Tibial artery (tissue), 4 donors: ENCODE data around the gene SERPINA1.

Experiments used
- DNase-seq, 2 donors: peaks; one replicate each; pipeline ENCODE4 v3.0.0-alpha.2; 2019
- H3K27ac ChIP-seq, 2 donors: fragments of 200-600 bp; sonication (generic) in 1 of 2; 1 replicate in 1 of 2; 2 replicates in 1 of 2; pipeline ENCODE4 v1.5.1; 2018 to 2019; ENCODE audit warnings: mild to moderate bottlenecking in 1 of 2
- H3K27me3 ChIP-seq, 2 donors: fragments of 200-600 bp; sonication (generic) in 1 of 2; one replicate each; pipeline versions ENCODE4 v1.5.1 to v1.6.0; 2016 to 2019
- H3K36me3 ChIP-seq, 3 donors: fragments of 200-600 bp; sonication (generic) in 2 of 3; one replicate each; pipeline ENCODE4 v1.5.1; 2016 to 2019; ENCODE audit warnings: mild to moderate bottlenecking in 2 of 3
- H3K4me1 ChIP-seq, 4 donors: fragments of 200-600 bp; sonication (generic) in 2 of 4; 1 replicate in 3 of 4; 2 replicates in 1 of 4; pipeline ENCODE4 v1.5.1; 2016 to 2019
- H3K4me3 ChIP-seq, 2 donors: fragments of 200-600 bp; sonication (generic) in 1 of 2; 1 replicate in 1 of 2; 2 replicates in 1 of 2; pipeline ENCODE4 v1.5.1; 2018 to 2019; ENCODE audit warnings: mild to moderate bottlenecking in 2 of 2
- H3K9me3 ChIP-seq, 3 donors: fragments of 200-600 bp; sonication (generic) in 1 of 3; one replicate each; pipeline ENCODE4 v1.5.1; 2016 to 2019
- CTCF ChIP-seq, 2 experiments: fragments of 200-600 bp in 1 of 2; fragments of 450-650 bp in 1 of 2; IDR thresholded peaks; one replicate each; pipeline ENCODE4 v1.5.1; 2017 to 2019; ENCODE audit warnings: antibody characterized with exemption in 2 of 2, mild to moderate bottlenecking in 1 of 2, moderate library complexity in 1 of 2
- intact Hi-C: fragments of 100-400 bp; cut with DNase I; formaldehyde crosslinking; loops from one replicate; pipeline ENCODE4 v1.15.0; 2023; ENCODE audit warnings: low total_unique reads

The SERPINA1 gene

GRCh38 chr14:94364964-94365363 is 23.4 kb downstream of the SERPINA1 start:
- intact Hi-C loops: no loop called here
- peak in 1 of 2 donors; percentile 9 for DNase-seq

DNA sequence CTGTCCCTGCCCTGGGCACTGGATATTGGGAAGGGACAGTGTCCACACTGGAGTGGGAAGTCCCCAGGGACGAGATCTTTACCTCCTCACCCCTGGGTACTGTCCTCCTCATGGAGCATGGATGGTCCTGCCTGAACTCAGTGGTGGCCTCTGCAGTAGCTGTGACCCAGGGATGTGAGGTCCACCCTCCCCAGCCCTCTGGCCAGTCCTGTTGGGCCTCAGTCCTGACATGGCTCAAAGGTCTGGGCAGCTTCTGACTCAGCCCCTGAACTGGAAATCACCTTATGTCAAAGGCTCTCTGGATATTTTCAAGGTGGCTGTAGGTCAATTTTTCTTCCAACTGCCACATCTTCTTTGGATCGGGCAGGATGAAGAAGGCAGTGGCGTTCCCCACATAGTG is 24.4 kb downstream of the SERPINA1 start:
- H3K4me1 ChIP-seq: no peaks in the 10 kb centered on the region
- H3K36me3 ChIP-seq: no peaks in the 10 kb centered on the region
- H3K27me3 ChIP-seq: no peaks in the 10 kb centered on the region
- no peak for TF ChIP-seq CTCF (IDR thresholded peaks at IDR 0.05)
- intact Hi-C loops: no loop called here
- peak; percentile 5 to 32 for DNase-seq
- no peak overlapping the region for H3K4me3 ChIP-seq
- no peaks in the 10 kb centered on the region for H3K9me3 ChIP-seq
- H3K27ac ChIP-seq: no peak overlapping the region

More at GRCh38 chr14:94364964-94365363, 23.4 kb downstream of the SERPINA1 start:
- TF ChIP-seq CTCF (IDR thresholded peaks at IDR 0.05): no peak
- Histone ChIP-seq H3K27ac (no peak overlapping the region), H3K4me1 (no peaks in the 10 kb centered on the region), H3K9me3 (no peaks in the 10 kb centered on the region), H3K27me3 (no peaks in the 10 kb centered on the region), H3K36me3 (no peaks in the 10 kb centered on the region), H3K4me3 (no peak overlapping the region)

GRCh38 chr14:94363151-94363624 is 25.2 kb downstream of the SERPINA1 start:
- intact Hi-C loops: no loop called here
- DNase-seq: peak; percentile 5 to 50
- Histone ChIP-seq H3K27ac (no peak overlapping the region), H3K27me3 (no peaks in the 10 kb centered on the region), H3K36me3 (no peaks in the 10 kb centered on the region), H3K9me3 (no peaks in the 10 kb centered on the region), H3K4me3 (no peak overlapping the region), H3K4me1 (no peaks in the 10 kb centered on the region)
- no peak for TF ChIP-seq CTCF (IDR thresholded peaks at IDR 0.05)

GRCh38 chr14:94362614-94363133 is 25.7 kb downstream of the SERPINA1 start:
- no peaks in the 10 kb centered on the region for H3K27me3 ChIP-seq
- intact Hi-C loops: no loop called here
- no peaks in the 10 kb centered on the region for H3K9me3 ChIP-seq
- DNase-seq: peak in 1 of 2 donors; percentile 7
- no peaks in the 10 kb centered on the region for H3K36me3 ChIP-seq
- TF ChIP-seq CTCF (IDR thresholded peaks at IDR 0.05): no peak
- H3K4me3 ChIP-seq: no peak overlapping the region
- H3K4me1 ChIP-seq: no peaks in the 10 kb centered on the region
- no peak overlapping the region for H3K27ac ChIP-seq

- Histone ChIP-seq H3K36me3 (no peaks in the 10 kb centered on the region), H3K4me1 (no peaks in the 10 kb centered on the region), H3K27ac (no peak overlapping the region), H3K9me3 (no peaks in the 10 kb centered on the region), H3K27me3 (no peaks in the 10 kb centered on the region), H3K4me3 (no peak overlapping the region)
- intact Hi-C loops: no loop called here
- TF ChIP-seq CTCF (IDR thresholded peaks at IDR 0.05): no peak
- DNase-seq: peak in 1 of 2 donors; percentile 10
These were observed 26.7 kb downstream of the SERPINA1 start for GRCh38 chr14:94361682-94362081.
